Omental fat pad (tissue), 4 donors: ENCODE results near the gene CADM1. TPM values are rescaled to one million over a fixed set of nuclear protein-coding genes. Genes with fewer than 3 reads are reported as not detected.

Experiments used
- ATAC-seq: fragments of 150-250 bp; one replicate; pipeline ENCODE4 v1.9.1; 2016; ENCODE audit warnings: mild to moderate bottlenecking, moderate library complexity; ENCODE audit not compliant: low FRiP score
- DNase-seq: peaks from one replicate; pipeline ENCODE4 v3.0.0-alpha.2; 2019; ENCODE audit warnings: low spot score
- total RNA-seq, 4 donors: library from RNA; depleted of rRNA; stranded (reverse); fragments of >200 nt; gene quantifications; one replicate each; pipeline ENCODE4 v1.1.0, GENCODE V29; 2016
- TF ChIP-seq, protein P1 (sequence below), 3 donors: fragments of 450-650 bp; IDR thresholded peaks; one replicate each; pipeline ENCODE4 v1.5.1; 2016 to 2017; ENCODE audit warnings: antibody characterized with exemption in 3 of 3, mild to moderate bottlenecking in 3 of 3, moderate library complexity in 2 of 3

CADM1 gene
- total RNA-seq, 4 donors from 2014 or later = 5.8 to 27.9 (median 14.9) TPM

- TF ChIP-seq, protein P1, sequence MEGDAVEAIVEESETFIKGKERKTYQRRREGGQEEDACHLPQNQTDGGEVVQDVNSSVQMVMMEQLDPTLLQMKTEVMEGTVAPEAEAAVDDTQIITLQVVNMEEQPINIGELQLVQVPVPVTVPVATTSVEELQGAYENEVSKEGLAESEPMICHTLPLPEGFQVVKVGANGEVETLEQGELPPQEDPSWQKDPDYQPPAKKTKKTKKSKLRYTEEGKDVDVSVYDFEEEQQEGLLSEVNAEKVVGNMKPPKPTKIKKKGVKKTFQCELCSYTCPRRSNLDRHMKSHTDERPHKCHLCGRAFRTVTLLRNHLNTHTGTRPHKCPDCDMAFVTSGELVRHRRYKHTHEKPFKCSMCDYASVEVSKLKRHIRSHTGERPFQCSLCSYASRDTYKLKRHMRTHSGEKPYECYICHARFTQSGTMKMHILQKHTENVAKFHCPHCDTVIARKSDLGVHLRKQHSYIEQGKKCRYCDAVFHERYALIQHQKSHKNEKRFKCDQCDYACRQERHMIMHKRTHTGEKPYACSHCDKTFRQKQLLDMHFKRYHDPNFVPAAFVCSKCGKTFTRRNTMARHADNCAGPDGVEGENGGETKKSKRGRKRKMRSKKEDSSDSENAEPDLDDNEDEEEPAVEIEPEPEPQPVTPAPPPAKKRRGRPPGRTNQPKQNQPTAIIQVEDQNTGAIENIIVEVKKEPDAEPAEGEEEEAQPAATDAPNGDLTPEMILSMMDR (IDR thresholded peaks at IDR 0.05) = no peak
- ATAC-seq (no peak), DNase-seq (no peak)
Observed at GRCh38 chr11:115304774-115305472, 199.3 kb downstream of the CADM1 start.

- TF ChIP-seq, protein P1 (IDR thresholded peaks at IDR 0.05) = no peak
Observed at GRCh38 chr11:115303929-115304531, 200.2 kb downstream of the CADM1 start.

GRCh38 chr11:115302946-115303703, 201.1 kb downstream of the CADM1 start:
- DNase-seq (no peak), ATAC-seq (no peak)
- TF ChIP-seq, protein P1 (IDR thresholded peaks at IDR 0.05) = no peak

More at GRCh38 chr11:115303929-115304531, 200.2 kb downstream of the CADM1 start:
- DNase-seq (no peak), ATAC-seq (no peak)

GRCh38 chr11:115300660-115301428, 203.4 kb downstream of the CADM1 start:
- ATAC-seq (no peak), DNase-seq (no peak)
- TF ChIP-seq, protein P1 (IDR thresholded peaks at IDR 0.05) = no peak

- ATAC-seq = no peak
- TF ChIP-seq, protein P1 (IDR thresholded peaks at IDR 0.05) = no peak
- no peak for DNase-seq
Observed at GRCh38 chr11:115298300-115299012, 205.8 kb downstream of the CADM1 start.

DNA sequence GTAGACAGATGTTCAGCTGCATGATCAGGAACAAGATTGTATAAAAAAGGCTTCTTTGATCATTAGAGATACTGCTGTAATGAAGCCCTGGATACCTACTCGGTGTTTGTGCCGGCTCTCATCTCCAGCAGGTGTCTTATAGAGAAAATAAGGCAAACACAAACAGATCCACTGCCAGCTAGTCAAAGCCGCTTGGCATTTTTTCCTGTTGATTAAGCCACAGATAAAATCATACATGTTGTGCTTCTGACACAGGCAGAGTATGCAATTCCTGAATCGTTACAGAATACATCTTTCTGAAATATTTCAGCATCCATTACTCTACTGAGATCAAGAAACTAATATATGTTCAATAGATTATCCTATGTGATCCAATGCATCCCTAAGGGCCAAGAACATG, 206.9 kb downstream of the CADM1 start:
- ATAC-seq (no peak), DNase-seq (no peak)
- TF ChIP-seq, protein P1 (IDR thresholded peaks at IDR 0.05) = no peak
